Neural progenitor cell (in vitro differentiated cells): ENCODE measurements around the gene NFATC2.

ENCODE experiments used
- CTCF ChIP-seq: fragments of 200-600 bp; sonication (generic); IDR thresholded peaks from 2 replicates; pipeline ENCODE4 v1.5.1; 2017; ENCODE audit warnings: antibody characterized with exemption, mild to moderate bottlenecking
- EZH2 ChIP-seq: fragments of 200-600 bp; sonication (generic); IDR thresholded peaks from 2 replicates; pipeline ENCODE4 v1.6.1; 2017; ENCODE audit warnings: antibody characterized with exemption, mild to moderate bottlenecking, moderate library complexity

GRCh38 chr20:51468636-51469035 is 73.9 kb downstream of the NFATC2 start:
- no peak for TF ChIP-seq CTCF
- TF ChIP-seq EZH2: no peak
